ENCODE data around the gene STRIP1.

Gene STRIP1

DNA sequence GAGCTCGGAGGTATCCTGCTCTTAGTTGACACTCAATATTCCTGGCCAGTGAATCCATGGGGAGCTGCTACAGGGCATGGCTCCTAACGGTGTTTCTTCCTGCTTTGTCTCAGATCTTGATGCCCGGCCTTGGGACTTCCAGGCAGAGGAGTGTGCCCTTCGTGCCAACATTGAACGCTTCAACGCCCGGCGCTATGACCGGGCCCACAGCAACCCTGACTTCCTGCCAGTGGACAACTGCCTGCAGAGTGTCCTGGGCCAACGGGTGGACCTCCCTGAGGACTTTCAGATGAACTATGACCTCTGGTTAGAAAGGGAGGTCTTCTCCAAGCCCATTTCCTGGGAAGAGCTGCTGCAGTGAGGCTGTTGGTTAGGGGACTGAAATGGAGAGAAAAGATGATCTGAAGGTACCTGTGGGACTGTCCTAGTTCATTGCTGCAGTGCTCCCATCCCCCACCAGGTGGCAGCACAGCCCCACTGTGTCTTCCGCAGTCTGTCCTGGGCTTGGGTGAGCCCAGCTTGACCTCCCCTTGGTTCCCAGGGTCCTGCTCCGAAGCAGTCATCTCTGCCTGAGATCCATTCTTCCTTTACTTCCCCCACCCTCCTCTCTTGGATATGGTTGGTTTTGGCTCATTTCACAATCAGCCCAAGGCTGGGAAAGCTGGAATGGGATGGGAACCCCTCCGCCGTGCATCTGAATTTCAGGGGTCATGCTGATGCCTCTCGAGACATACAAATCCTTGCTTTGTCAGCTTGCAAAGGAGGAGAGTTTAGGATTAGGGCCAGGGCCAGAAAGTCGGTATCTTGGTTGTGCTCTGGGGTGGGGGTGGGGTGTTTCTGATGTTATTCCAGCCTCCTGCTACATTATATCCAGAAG, 19.4 kb downstream of the STRIP1 start:
- Histone ChIP-seq H2AFZ (no peak overlapping the region), H3K27me3 (ENCODE audit: control insufficient read depth, insufficient read depth, low read length) (no peaks in the 10 kb centered on the region), H3K9ac (no peak overlapping the region), H3K4me2 (ENCODE audit: low read length) (no peak overlapping the region), H3K36me3 (ENCODE audit: control insufficient read depth, insufficient read depth, low read length) (no peaks in the 10 kb centered on the region), H3K27ac (no peak overlapping the region), H3K79me2 (no peaks in the 10 kb centered on the region), H3K4me3 (ENCODE audit: low read depth, low read length) (no peak overlapping the region), H3K9me3 (ENCODE audit: control insufficient read depth, low read length) (no peaks in the 10 kb centered on the region), H3K4me1 (no peaks in the 10 kb centered on the region)
- TF ChIP-seq, protein P1, sequence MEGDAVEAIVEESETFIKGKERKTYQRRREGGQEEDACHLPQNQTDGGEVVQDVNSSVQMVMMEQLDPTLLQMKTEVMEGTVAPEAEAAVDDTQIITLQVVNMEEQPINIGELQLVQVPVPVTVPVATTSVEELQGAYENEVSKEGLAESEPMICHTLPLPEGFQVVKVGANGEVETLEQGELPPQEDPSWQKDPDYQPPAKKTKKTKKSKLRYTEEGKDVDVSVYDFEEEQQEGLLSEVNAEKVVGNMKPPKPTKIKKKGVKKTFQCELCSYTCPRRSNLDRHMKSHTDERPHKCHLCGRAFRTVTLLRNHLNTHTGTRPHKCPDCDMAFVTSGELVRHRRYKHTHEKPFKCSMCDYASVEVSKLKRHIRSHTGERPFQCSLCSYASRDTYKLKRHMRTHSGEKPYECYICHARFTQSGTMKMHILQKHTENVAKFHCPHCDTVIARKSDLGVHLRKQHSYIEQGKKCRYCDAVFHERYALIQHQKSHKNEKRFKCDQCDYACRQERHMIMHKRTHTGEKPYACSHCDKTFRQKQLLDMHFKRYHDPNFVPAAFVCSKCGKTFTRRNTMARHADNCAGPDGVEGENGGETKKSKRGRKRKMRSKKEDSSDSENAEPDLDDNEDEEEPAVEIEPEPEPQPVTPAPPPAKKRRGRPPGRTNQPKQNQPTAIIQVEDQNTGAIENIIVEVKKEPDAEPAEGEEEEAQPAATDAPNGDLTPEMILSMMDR (IDR thresholded peaks at IDR 0.05) = peak; percentile 86

GRCh38 chr1:110055493-110056284, 21.3 kb downstream of the STRIP1 start:
- Histone ChIP-seq H3K36me3 (ENCODE audit: control insufficient read depth, insufficient read depth, low read length) (no peaks in the 10 kb centered on the region), H3K9me3 (ENCODE audit: control insufficient read depth, low read length) (no peaks in the 10 kb centered on the region), H3K4me3 (ENCODE audit: low read depth, low read length) (no peak overlapping the region), H3K27me3 (ENCODE audit: control insufficient read depth, insufficient read depth, low read length) (no peaks in the 10 kb centered on the region), H3K4me1 (no peaks in the 10 kb centered on the region), H3K27ac (no peak overlapping the region), H3K4me2 (ENCODE audit: low read length) (no peak overlapping the region), H3K9ac (no peak overlapping the region), H2AFZ (no peak overlapping the region), H3K79me2 (no peaks in the 10 kb centered on the region)
- TF ChIP-seq, protein P1 (IDR thresholded peaks at IDR 0.05) = no peak

GRCh38 chr1:110056285-110056683, 21.9 kb downstream of the STRIP1 start:
- H3K4me1 ChIP-seq = no peaks in the 10 kb centered on the region
- no peak overlapping the region for H3K9ac ChIP-seq
- no peaks in the 10 kb centered on the region for H3K36me3 ChIP-seq (ENCODE audit: control insufficient read depth, insufficient read depth, low read length)
- H3K4me3 ChIP-seq (ENCODE audit: low read depth, low read length) = no peak overlapping the region
- H2AFZ ChIP-seq = no peak overlapping the region
- no peaks in the 10 kb centered on the region for H3K27me3 ChIP-seq (ENCODE audit: control insufficient read depth, insufficient read depth, low read length)
- H3K27ac ChIP-seq = no peak overlapping the region
- TF ChIP-seq, protein P1 (IDR thresholded peaks at IDR 0.05) = no peak
- H3K4me2 ChIP-seq (ENCODE audit: low read length) = no peak overlapping the region
- H3K79me2 ChIP-seq = no peaks in the 10 kb centered on the region
- no peaks in the 10 kb centered on the region for H3K9me3 ChIP-seq (ENCODE audit: control insufficient read depth, low read length)

GRCh38 chr1:110056776-110057175, 22.4 kb downstream of the STRIP1 start:
- Histone ChIP-seq H3K9me3 (ENCODE audit: control insufficient read depth, low read length) (no peaks in the 10 kb centered on the region), H2AFZ (no peak overlapping the region), H3K4me2 (ENCODE audit: low read length) (no peak overlapping the region), H3K27ac (no peak overlapping the region), H3K36me3 (ENCODE audit: control insufficient read depth, insufficient read depth, low read length) (no peaks in the 10 kb centered on the region), H3K4me3 (ENCODE audit: low read depth, low read length) (no peak overlapping the region), H3K27me3 (ENCODE audit: control insufficient read depth, insufficient read depth, low read length) (no peaks in the 10 kb centered on the region), H3K4me1 (no peaks in the 10 kb centered on the region), H3K9ac (no peak overlapping the region), H3K79me2 (no peaks in the 10 kb centered on the region)
- TF ChIP-seq, protein P1 (IDR thresholded peaks at IDR 0.05) = no peak
